Kidney epithelial cell (primary cell): ENCODE data around the gene CDH13. TPM values are rescaled to one million over a fixed set of nuclear protein-coding genes. Genes with fewer than 3 reads are reported as not detected.

Experiments used
- DNase-seq: peaks from one replicate; pipeline ENCODE4 v3.0.0-alpha.2; 2010; ENCODE audit warnings: low read depth
- H3K27me3 ChIP-seq: 2 replicates; pipeline ENCODE4 v1.6.0; 2011; ENCODE audit warnings: low read length; ENCODE audit not compliant: control insufficient read depth, insufficient read depth
- H3K36me3 ChIP-seq: 2 replicates; pipeline ENCODE4 v1.5.1; 2011; ENCODE audit warnings: low read length; ENCODE audit not compliant: control insufficient read depth, insufficient read depth
- H3K4me3 ChIP-seq: 2 replicates; pipeline ENCODE4 v1.5.1; 2011; ENCODE audit warnings: low read depth, mild to moderate bottlenecking, control low read depth, low read length
- CTCF ChIP-seq: IDR thresholded peaks from 2 replicates; pipeline ENCODE4 v1.5.1; 2011; ENCODE audit warnings: mild to moderate bottlenecking, moderate library complexity, low read length, control low read depth, inconsistent platforms; ENCODE audit not compliant: insufficient read depth, poor library complexity, severe bottlenecking
- total RNA-seq: library from RNA; depleted of rRNA; stranded (reverse); fragments of >200 nt; gene quantifications from 2 replicates; pipeline ENCODE4 v1.2.3, GENCODE V29; 2015

Gene CDH13
- total RNA-seq, 1 donor from 2014 or later, result 32.8 TPM

- H3K36me3 ChIP-seq, result no peaks in the 10 kb centered on the region
- peak; percentile 72 for DNase-seq
- TF ChIP-seq CTCF, result no peak
- H3K27me3 ChIP-seq, result no peaks in the 10 kb centered on the region
- H3K4me3 ChIP-seq, result no peak overlapping the region
Measured at GRCh38 chr16:82995924-82996441, 369.2 kb downstream of the CDH13 start.

DNA sequence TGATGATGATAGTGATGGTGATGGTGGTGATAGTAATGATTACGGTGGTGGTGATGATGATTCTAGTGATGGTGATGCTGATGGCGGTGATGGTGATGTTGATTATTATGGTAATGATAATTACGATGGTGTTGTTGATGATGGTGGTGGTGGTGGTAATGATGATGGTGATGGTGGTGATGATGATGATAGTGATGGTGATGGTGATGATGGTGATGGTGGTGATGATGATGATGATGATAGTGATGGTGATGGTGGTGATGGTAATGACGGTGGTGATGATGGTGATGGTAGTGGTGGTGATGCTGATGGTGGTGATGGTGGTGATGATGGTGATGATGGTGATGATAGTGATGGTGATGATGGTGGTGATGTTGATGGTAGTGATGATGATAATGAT lies 370.0 kb downstream of the CDH13 start:
- Histone ChIP-seq H3K36me3 (no peaks in the 10 kb centered on the region), H3K27me3 (no peaks in the 10 kb centered on the region)
- no peak for TF ChIP-seq CTCF

GRCh38 chr16:82999711-83000110 lies 372.9 kb downstream of the CDH13 start:
- no peak for TF ChIP-seq CTCF
- no peaks in the 10 kb centered on the region for H3K27me3 ChIP-seq
- no peaks in the 10 kb centered on the region for H3K36me3 ChIP-seq
- DNase-seq, result no peak
- no peak overlapping the region for H3K4me3 ChIP-seq

More for the DNA sequence above, 370.0 kb downstream of the CDH13 start:
- DNase-seq, result no peak
- H3K4me3 ChIP-seq, result no peak overlapping the region

DNA sequence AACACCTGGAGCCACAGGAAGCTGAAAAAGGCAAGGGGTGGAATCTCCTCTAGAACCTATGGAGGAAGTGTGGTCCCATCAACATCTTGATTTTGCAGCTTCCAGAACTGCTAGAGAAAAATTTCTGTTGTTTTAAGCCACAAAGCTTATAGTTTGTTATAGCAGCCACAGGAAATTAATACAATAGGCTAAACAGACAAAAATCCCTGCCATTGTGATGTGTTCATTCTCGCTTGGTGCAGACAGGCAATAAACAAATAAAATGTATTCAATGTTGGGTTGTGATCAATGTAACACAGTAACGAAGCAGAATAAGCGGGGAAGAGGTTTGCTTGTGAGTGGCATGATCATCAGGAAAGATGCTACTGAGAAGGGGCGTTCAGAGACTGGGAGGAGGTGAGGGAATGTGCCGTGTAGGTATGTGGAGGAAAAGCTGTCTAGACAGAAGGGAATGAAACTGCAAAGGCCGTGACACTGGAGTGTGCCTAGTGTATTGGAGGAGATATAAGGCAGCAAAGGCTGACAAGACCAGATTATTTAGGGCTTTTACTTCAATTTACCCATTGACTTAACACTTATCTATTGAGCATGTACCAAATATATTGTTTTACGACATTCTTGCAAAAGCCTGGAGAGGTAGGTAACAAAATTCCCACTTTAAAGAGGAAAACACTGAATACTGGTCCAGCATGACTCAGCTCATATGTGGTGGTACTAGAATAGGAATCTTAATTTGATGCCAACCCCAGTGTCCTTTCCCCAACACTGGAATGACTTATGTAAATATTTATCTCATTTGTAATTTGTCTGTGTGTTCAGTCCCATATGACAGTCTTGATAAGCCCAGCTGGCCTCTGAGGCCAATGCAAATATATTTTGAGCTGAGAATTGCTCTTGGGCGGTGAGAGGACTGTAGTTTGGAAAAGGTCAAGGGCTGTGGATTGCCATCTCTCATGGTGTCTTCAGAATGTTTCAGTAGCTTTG lies 375.9 kb downstream of the CDH13 start:
- no peaks in the 10 kb centered on the region for H3K36me3 ChIP-seq
- no peak for TF ChIP-seq CTCF
- H3K4me3 ChIP-seq, result no peak overlapping the region
- no peak for DNase-seq
- H3K27me3 ChIP-seq, result no peaks in the 10 kb centered on the region

GRCh38 chr16:83004868-83005652 lies 378.3 kb downstream of the CDH13 start:
- no peaks in the 10 kb centered on the region for H3K36me3 ChIP-seq
- DNase-seq, result no peak
- H3K4me3 ChIP-seq, result no peak overlapping the region
- H3K27me3 ChIP-seq, result no peaks in the 10 kb centered on the region
- TF ChIP-seq CTCF, result no peak
